ENCODE data around the gene MT1G.
A peak's percentile ranks its signal among the peaks of the same experiment; 100 is the strongest.
"Not testable (repeated sequence)": the region's sequence is repeated elsewhere in the genome, so short reads cannot be mapped to it uniquely, and the experiment has no call there.

Gene MT1G

GRCh38 chr16:56679078-56679730 is 11.3 kb upstream of the MT1G start:
- peaks cover 29% of the 10 kb centered on the region for H3K4me1 Mint-ChIP-seq
- H3K36me3 Mint-ChIP-seq (ENCODE audit: low read depth) = no peaks in the 10 kb centered on the region
- H3K4me3 Mint-ChIP-seq = no peak overlapping the region
- H3K27me3 Mint-ChIP-seq (ENCODE audit: low read depth, poor library complexity) = peaks cover 71% of the 10 kb centered on the region
- no peaks in the 10 kb centered on the region for H3K9me3 Mint-ChIP-seq
- no peak for TF ChIP-seq CTCF (IDR thresholded peaks at IDR 0.05)
- no peak for DNase-seq
- no peak overlapping the region for H3K27ac Mint-ChIP-seq

- no peak overlapping the region for H3K4me3 Mint-ChIP-seq
- no peaks in the 10 kb centered on the region for H3K9me3 Mint-ChIP-seq
- peaks cover 24% of the 10 kb centered on the region for H3K4me1 Mint-ChIP-seq
- no peak for TF ChIP-seq CTCF (IDR thresholded peaks at IDR 0.05)
- peaks cover 88% of the 10 kb centered on the region for H3K27me3 Mint-ChIP-seq (ENCODE audit: low read depth, poor library complexity)
- no peak for DNase-seq
- no peaks in the 10 kb centered on the region for H3K36me3 Mint-ChIP-seq (ENCODE audit: low read depth)
- H3K27ac Mint-ChIP-seq = no peak overlapping the region
Observed at GRCh38 chr16:56677474-56677873, 9.6 kb upstream of the MT1G start.

GRCh38 chr16:56675685-56676210 is 7.9 kb upstream of the MT1G start:
- Mint-ChIP-seq H3K27me3 (ENCODE audit: low read depth, poor library complexity) (peaks cover 91% of the 10 kb centered on the region), H3K4me3 (peak overlapping the region; percentile 81), H3K4me1 (peaks cover 15% of the 10 kb centered on the region), H3K9me3 (no peaks in the 10 kb centered on the region), H3K27ac (no peak overlapping the region), H3K36me3 (ENCODE audit: low read depth) (no peaks in the 10 kb centered on the region)
- TF ChIP-seq CTCF (IDR thresholded peaks at IDR 0.05) = no peak
- DNase-seq = peak; percentile 36

GRCh38 chr16:56674570-56674969 is 6.7 kb upstream of the MT1G start:
- H3K9me3 Mint-ChIP-seq; DNase-seq; H3K4me3 Mint-ChIP-seq; H3K36me3 Mint-ChIP-seq (ENCODE audit: low read depth); H3K27ac Mint-ChIP-seq: not testable (repeated sequence)
- Mint-ChIP-seq H3K4me1 (peaks cover 15% of the 10 kb centered on the region), H3K27me3 (ENCODE audit: low read depth, poor library complexity) (peaks cover 97% of the 10 kb centered on the region)

- peaks cover 100% of the 10 kb centered on the region for H3K27me3 Mint-ChIP-seq (ENCODE audit: low read depth, poor library complexity)
- H3K27ac Mint-ChIP-seq = no peak overlapping the region
- DNase-seq = peak; percentile 42
- H3K36me3 Mint-ChIP-seq (ENCODE audit: low read depth) = no peaks in the 10 kb centered on the region
- peaks cover 15% of the 10 kb centered on the region for H3K4me1 Mint-ChIP-seq
- H3K4me3 Mint-ChIP-seq = no peak overlapping the region
- no peaks in the 10 kb centered on the region for H3K9me3 Mint-ChIP-seq
- TF ChIP-seq CTCF (IDR thresholded peaks at IDR 0.05) = peak; percentile 43
Observed at GRCh38 chr16:56673921-56674320, 6.1 kb upstream of the MT1G start.

GRCh38 chr16:56672761-56673536 is 5.1 kb upstream of the MT1G start:
- peaks cover 23% of the 10 kb centered on the region for H3K4me1 Mint-ChIP-seq
- H3K4me3 Mint-ChIP-seq = no peak overlapping the region
- no peaks in the 10 kb centered on the region for H3K9me3 Mint-ChIP-seq
- peaks cover 100% of the 10 kb centered on the region for H3K27me3 Mint-ChIP-seq (ENCODE audit: low read depth, poor library complexity)
- DNase-seq = no peak
- TF ChIP-seq CTCF (IDR thresholded peaks at IDR 0.05) = no peak
- no peak overlapping the region for H3K27ac Mint-ChIP-seq
- H3K36me3 Mint-ChIP-seq (ENCODE audit: low read depth) = no peaks in the 10 kb centered on the region

GRCh38 chr16:56672171-56672570 is 4.3 kb upstream of the MT1G start:
- H3K4me1 Mint-ChIP-seq = peaks cover 23% of the 10 kb centered on the region
- H3K27me3 Mint-ChIP-seq (ENCODE audit: low read depth, poor library complexity) = peaks cover 100% of the 10 kb centered on the region
- H3K9me3 Mint-ChIP-seq; H3K36me3 Mint-ChIP-seq (ENCODE audit: low read depth); DNase-seq; H3K4me3 Mint-ChIP-seq; H3K27ac Mint-ChIP-seq: not testable (repeated sequence)

GRCh38 chr16:56671691-56672090 is 3.8 kb upstream of the MT1G start:
- not testable (repeated sequence) for H3K4me3 Mint-ChIP-seq; H3K36me3 Mint-ChIP-seq (ENCODE audit: low read depth); H3K9me3 Mint-ChIP-seq; H3K27ac Mint-ChIP-seq; DNase-seq
- Mint-ChIP-seq H3K4me1 (peaks cover 22% of the 10 kb centered on the region), H3K27me3 (ENCODE audit: low read depth, poor library complexity) (peaks cover 100% of the 10 kb centered on the region)

All from nephron progenitor cell (in vitro differentiated cells).